NCI-H2227 (cell line): ENCODE measurements around the gene CEBPA.
"Not testable (repeated sequence)": the region's sequence is repeated elsewhere in the genome, so short reads cannot be mapped to it uniquely, and the experiment has no call there.

Experiments used
- DNase-seq: peaks from one replicate; lab custom pipeline; 2025; ENCODE audit not compliant: unreplicated experiment; lab: John Stamatoyannopoulos, UW

The CEBPA gene

DNA sequence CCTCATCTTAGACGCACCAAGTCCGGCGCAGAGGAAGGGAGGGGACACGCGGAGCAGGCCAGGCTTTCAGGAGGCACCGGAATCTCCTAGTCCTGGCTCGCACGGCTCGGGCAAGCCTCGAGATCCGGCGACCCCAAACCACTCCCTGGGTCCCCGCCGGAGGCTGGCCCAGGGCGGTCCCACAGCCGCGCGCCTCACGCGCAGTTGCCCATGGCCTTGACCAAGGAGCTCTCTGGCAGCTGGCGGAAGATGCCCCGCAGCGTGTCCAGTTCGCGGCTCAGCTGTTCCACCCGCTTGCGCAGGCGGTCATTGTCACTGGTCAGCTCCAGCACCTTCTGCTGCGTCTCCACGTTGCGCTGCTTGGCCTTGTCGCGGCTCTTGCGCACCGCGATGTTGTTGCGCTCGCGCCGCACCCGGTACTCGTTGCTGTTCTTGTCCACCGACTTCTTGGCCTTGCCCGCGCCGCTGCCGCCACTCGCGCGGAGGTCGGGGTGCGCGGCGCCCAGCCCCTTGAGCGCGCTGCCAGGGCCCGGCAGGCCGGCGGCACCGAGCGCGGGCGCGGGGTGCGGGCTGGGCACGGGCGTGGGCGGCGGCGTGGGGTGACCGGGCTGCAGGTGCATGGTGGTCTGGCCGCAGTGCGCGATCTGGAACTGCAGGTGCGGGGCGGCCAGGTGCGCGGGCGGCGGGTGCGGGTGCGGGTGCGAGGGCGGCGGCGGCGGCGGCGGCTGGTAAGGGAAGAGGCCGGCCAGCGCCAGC, 1.0 kb downstream of the CEBPA start:
- peak; percentile 78 for DNase-seq

DNA sequence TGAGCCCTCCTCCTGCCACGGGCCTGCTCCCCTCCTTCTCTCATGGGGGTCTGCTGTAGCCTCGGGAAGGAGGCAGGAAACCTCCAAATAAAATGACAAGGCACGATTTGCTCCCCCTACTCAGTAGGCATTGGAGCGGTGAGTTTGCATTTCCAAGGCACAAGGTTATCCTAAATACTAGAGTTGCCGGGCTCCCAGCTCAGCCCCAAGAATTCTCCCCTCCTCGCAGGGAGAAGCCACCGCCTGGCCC, 1.5 kb downstream of the CEBPA start:
- DNase-seq: no peak

DNA sequence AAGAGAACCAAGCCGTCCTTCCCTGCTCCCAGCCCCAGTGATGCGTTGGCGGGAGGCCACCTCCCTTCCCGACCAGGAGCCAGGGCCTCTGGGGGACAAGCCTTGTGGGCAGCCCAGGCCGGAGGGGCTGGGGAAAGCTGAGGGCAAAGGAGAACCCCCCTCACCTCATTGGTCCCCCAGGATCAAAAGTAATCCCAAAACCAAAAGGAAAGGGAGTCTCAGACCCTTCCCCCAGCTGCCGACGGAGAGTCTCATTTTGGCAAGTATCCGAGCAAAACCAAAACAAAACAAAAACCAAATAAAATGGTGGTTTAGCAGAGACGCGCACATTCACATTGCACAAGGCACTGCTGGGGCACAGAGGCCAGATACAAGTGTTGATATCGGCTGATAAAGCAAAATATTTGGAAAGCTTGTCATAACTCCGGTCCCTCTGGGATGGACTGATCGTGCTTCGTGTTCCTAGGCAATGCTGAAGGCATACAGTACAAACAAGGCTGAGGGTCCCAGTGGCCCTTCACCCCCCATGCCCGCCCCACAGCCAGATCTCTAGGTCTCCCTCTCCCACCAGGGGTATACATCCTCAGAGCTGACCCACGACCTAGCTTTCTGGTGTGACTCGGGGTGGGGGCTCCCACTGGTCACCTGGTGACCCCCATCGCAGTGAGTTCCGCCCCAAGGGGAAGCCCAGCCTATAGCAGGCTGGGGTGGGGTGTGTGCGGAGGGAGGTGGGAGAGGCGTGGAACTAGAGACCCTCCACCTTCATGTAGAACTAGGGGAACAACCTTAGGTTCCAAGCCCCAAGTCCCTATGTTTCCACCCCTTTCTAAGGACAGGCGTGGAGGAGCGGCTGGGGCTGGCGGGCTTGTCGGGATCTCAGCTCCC, 2.1 kb downstream of the CEBPA start:
- no peak for DNase-seq

DNA sequence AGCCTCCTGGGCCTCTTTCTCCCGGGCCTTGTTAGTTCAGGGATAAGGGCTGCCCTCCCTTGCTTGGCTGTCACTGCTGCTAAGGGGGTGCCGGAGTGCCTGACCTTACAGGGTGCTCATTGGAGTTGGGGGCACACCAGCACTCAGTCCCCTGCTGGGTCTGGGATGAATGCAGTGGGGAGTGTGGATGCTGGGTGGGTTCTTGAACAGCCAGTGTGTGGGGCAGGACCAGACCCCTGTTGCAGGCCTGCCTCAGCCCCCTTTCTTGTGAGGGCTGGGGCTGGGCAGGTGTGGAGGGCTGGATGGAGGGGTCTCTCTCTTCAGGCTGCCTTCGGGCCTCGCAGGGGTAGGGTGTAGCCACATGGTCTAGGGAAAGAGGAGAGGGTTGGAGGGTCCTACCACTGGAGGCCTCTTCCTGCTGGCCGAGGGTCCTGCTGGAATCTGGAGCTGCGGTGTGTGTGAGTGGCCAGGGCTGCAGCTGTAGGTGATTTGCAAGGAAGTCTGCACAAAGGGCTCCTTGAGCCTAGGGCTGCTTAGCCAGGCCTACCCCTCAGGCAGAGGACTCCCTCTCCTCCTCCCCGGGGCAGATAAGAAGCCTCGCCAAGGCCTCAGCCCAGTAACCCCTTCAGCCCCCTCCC, 3.2 kb downstream of the CEBPA start:
- no peak for DNase-seq

DNA sequence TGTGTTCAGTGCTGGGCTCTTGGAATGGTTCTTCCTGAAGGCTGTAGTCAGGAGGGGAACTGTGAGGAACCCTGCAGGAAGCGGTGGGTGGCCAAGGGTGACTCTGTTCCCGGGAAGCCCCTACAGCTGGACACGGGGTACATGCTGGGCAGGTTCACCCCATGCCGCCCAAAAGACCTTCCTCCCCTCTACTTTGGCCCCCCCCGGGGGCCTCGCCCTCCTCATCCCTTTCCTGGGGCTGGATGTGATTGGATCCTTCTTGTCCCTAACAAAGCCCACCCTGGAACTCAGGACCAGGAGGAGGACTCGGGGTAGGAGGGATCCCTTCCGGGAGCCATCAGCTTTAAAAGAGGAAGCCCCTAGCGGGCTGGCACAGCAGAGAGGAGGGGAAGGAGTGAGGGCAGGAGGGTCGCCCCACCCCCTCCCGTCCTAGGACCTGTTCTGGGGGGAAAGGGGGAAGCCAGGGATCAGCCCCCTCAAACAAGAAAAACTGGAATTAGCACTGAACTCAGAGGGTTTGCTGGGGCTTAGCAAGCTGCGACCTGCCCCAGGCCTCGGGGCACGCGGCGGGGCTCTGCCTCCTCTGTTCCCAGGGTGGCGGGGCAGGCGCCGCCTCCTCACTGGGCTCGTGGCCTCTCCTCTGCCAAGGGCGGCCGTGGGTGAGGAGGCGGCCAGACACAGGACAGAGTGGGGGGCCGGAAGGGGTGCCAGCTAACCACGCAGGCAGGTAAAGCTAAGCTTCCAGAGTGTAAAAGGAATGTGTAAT, 4.0 kb downstream of the CEBPA start:
- DNase-seq: no peak

DNA sequence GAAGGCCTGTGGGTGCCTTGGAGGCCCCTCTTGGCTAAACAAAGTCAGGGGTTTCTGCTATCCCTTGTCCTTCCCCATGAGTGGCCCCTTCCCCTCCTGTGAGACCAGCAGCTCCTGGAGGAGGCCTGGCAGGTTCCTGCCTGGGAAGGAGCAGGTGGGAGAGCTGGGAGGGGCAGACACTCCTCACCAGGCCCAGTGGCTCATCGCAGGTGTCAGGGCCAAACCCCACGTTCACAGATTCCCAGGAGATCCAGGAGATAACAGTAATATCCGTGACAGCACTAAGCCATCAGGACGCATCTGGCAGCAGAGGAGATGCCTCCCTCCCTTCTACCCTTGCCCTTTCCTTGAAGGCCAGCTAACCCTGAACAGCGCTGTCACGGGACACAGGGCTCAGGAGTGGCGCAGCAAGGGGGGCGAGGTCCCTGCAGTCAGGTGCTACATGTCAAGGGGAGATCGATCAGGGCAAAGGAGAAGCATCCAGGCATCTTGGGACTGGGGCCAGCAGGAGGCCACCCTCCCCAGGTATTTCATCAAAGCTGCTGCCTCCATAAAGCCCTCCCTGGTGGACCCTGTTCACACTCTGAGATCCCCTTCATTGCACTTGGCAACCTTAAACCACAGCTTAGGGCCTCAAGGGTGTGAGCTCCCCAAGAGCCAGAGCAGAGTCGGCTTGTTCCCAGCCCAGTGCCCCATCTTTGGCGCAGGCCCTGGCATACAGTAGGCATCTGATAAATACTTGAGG, 4.8 kb downstream of the CEBPA start:
- DNase-seq: no peak

DNA sequence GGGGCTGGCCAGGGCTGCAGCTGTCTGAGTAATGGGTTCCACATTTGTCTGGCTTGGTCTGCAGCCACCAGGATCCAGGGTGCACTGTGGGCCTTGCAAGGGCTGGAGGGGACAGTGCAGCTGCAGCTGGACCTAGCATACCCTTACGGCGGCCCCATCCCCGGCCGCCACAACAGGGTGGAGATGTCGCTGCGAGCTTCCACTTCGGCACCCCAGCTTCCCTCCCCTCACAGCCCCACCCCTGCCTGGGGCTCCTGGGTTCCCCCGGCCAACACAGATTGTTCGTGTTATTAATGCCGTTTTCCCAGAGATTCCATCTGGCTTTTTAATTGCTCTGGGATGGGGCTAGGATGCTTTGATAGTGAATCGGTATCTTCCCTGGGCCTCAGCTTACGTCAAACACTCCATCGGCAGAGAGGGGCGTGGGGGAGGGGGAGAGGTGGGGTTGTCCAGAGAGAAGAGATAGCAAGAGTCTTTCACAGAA, 5.8 kb downstream of the CEBPA start:
- DNase-seq: no peak

DNA sequence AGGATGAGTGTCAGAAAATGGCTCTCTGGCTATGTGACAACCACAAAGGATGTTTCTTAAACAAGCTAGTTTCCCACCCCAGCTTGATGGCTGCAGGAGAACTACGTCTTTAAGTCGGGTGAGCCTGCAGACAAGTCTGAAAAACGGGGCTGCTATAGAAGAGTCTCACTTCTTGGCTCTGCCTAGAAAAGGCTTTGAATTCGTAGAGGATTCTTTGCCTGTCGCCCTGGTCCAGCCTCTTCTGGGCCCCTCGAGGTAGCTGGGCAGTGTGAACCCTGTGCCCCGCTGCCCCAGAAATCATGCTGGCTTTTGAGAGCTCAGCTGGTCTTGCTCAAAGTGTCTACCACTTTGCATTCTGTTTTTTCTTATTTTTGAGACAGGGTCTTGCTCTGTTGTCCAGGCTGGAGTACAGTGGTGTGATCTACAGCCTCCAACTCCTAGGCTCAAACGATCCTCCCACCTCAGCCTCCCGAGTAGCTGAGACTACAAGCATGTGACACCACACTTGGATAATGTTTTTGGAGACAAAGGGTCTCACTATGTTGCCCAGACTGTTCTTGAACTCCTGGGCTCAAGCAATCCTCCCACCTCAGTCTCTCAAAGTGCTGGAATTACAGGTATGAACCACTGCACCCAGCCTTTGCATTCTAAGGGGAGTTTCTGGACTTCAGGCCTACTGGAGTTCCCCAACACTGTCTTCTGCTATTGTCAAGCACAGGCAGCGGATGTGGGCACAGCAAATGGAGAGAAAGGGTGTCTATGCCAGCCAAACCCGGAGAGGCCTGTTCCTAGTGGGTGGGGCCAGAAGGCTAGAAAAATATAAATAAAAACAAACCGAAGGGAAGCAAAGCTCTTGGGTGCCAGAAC, 6.5 kb downstream of the CEBPA start:
- no peak for DNase-seq

DNA sequence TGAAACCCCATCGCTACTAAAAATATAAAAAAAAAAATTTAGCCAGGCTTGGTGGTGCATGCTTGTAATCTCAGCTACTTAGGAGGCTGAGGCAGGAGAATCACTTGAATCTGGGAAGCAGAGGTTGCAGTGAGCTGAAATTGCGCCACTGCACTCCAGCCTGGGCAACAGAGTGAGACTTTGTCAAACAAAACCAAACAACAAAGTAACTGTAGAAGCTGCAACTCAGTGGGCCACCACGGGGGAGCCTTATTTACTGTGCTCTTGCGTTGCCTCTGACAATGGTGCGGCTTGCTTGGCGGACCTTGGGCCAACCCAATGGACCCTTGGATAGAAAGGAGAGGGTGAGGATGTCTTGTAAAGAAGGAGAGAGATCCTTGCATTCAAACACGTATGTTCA, 7.3 kb downstream of the CEBPA start:
- DNase-seq: not testable (repeated sequence)

DNA sequence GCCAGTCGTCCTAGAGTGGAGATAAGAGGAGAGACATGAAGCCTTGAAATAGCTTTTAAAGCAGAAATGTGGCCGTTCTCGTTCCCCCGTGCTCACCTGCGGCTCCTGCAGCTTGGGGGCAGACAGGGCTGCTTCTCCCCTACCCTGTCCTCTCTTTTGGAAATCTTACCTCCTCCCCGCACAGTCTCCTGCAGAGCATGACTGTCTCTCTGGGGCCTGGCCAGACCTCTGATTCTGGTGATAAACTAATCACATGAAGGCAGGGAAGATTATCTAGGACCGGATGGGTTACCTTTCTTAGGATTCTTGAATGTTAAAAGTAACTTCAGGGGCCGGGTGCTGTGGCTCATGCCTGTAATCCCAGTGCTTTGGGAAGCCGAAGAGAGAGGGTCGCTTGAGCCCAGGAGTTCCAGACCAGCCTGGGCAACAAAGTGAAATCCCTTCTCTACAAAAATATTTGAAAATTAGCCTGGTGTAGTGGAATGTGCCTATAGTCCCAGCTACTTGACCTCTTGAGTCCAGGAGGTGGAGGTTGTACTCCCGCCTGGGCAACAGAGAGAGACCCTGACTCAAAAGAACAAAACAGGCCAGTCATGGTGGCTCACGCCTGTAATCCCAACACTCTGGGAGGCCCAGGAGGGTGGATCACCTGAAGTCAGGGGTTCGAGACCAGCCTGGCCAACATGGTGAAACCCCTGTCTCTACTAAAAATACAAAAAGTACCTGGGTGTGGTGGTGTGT, 8.1 kb downstream of the CEBPA start:
- no peak for DNase-seq

DNA sequence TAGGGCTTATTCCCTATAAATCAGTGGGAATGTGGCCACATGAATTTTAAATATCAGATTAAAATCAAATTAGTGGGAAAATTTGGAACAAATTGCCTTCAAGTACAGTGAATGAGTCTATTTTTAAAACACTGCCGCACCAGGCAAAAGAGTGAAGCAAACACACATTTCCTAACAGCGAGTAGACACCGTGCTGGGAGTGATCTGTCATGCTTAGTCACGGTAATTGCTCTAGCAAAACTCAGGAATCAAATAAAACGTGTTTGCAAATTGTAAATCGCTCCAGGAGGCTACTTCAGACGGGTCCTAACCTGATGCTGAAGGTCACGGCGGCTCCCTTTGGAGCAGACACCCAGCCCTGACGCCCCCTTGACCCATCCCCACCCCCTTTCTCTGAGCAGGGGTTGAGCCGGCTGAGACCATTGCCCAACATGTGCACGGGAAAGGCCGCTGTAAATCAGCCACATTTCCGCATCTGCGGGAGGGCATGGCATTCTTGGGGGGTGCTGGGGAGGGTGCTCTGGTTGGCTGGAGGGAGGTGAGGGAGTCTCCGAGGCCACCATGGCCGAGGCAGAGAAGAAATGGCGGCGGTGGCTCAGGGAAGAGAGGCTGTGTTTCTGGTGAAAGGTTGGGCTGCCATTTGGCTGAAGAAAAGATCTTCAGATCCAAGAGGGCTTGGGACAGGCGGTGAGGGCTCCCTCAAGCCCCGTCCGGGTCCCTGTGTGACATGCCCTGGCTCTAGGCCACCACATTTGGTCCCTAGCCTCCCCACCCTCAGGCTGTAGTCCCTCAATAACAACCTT, 8.9 kb downstream of the CEBPA start:
- DNase-seq: peak; percentile 85

DNA sequence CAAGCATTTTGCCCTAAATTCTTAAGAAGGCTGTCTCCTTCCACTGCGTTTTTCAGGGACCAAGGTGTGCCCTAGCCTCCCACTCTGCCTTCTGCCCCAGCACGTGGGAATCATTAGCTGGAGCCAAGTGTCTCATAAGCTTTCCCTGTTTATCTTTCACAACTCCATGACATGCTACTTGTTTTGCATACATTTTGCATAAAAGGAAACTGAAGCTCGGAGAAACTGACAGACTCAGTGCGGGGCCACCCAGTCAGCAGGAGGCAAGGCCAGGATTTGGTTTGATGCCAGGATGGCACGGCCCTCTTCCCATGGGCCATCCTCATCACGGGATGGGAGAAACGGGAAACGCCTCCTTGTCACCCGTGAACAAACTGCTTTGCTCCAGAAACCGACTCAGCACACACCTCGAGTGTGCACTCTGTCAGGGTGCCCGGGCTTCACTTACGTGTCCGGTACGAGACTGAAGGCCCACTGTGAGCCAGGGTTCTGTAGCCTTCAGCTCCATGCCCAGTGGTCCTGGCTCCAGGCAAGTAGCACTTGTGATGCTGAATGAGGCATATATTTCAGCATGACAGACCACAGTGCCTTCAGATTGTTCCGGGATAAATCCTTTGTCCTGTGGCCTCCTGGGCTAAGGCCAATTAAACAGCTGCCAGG, 9.6 kb downstream of the CEBPA start:
- peak; percentile 81 for DNase-seq

DNA sequence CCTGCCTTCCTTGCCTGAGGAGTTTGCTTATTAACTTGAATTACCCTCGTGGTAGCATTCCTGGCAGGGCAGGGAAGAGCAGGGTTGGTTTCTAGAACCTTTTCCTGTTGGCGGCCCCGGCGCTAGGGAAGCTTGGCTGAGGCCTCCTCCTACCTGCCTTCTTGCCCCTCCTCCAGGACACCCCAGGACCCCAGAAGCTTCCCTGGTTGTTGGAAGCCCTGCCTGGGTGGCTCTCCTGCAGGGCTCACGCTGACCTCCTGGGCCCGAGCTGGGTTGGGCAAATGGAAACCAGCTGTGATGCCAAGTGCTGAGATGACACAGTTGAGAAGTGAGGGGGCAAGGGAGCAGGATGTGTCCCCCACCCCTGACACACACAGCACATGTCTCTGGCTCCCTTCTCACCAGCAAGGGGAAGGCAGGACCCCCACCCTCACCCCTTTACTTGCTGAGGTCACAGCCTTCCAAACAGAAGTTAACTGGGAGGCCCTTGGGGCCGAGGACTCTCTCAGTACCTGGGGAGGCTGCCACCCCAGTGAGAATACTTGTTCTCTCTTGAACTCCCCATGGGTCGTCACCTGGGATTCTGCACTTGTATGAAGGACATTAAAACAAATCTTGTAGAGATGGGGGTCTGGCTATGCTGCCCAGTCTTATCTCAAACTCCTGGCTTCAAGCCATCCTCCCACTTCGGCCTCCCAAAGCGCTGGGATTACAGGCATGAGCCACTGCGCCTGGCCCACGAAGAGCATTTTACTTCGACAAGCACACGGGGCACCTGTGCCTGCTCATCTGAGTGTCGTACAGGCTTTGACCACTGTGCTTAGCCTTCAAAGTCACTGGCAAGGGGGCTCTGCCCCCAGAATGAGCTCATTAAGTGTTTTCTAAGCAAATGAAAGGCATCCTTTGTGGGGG, 10.5 kb downstream of the CEBPA start:
- DNase-seq: no peak

DNA sequence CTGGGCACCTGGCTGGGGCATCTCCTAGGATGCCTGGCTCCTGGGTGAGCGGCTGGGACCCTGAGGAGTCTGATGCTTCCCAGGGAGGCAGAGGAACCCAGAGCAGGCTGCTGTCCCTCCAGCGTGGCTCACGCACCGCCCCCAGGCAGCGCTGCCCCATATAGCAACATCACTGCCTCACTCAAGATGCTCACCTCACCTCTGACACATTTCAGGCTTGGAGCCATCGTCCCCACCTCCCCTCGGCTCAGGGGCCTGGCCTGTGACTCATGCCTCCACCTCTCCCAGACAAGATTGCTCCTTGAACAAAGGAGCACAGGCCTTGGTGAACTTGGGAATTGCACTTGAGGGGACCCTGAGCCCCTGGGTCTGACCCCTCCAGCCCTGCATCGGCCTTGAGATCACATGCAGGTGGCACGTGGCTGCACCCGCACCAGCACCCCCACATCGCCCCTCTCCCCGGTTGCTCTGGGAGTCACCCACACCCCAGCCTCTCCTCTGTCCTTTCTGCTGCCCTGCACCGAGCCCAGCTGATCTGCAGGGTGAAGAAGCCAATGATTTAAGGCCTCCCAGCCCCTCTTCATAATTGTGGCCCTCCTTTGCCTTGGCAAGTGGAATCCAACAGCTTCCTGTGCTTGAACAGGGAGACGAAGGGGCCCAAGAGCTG, 11.2 kb downstream of the CEBPA start:
- no peak for DNase-seq

DNA sequence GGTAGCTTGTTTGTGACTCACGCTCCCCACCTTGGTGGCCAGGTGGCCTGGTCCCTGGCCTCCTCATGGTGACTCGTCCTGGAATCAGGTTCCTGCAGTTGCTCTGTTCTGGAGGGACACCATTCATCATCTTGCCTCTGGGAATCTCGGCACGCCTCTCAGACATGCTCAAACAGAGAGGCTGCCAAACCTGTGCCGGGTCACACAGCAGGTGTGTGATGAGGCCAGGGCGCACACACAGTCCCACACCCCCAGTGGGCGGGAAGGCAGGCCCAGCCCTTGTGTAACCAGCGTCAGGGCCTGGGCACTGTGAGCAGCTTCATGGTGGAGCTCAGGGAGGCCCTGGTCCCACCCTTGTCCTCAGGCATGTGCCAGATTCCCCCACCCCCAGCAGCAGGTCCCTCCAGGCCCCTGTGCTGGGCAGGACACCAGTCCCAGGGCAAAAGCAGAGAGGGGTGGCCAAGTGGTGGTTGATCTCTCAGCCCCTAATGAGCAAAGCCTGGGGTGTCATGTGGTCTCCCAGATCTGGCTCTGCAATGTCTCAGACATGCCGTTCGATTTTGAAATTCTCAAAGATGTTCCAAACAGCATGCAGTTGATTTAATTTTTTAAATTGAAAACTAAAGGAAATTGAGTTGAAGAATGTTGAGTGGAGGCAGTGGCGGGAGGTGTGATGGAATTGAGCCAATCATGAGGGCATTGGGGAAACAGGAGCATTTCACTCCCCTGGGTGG, 12.1 kb downstream of the CEBPA start:
- no peak for DNase-seq
